HG02678 (cell line): Measurements from ENCODE around the gene TNFAIP1.
A peak's percentile ranks its signal among the peaks of the same experiment; 100 is the strongest.

Source experiments
- ATAC-seq: cut with Tn5 transposase; IDR thresholded peaks from one replicate; pipeline ENCODE4 v1.9.1; 2021; ENCODE audit warnings: mild to moderate bottlenecking, moderate library complexity; ENCODE audit not compliant: unreplicated experiment

TNFAIP1 gene

GRCh38 chr17:28345419-28346198 is 10.0 kb downstream of the TNFAIP1 start:
- no peak for ATAC-seq

GRCh38 chr17:28346199-28346580 is 10.6 kb downstream of the TNFAIP1 start:
- ATAC-seq: no peak

- ATAC-seq: no peak
Observed at GRCh38 chr17:28346746-28347246, 11.2 kb downstream of the TNFAIP1 start.

GRCh38 chr17:28347261-28347891 is 11.8 kb downstream of the TNFAIP1 start:
- no peak for ATAC-seq

- ATAC-seq: no peak
Observed at GRCh38 chr17:28348979-28349378, 13.4 kb downstream of the TNFAIP1 start.

GRCh38 chr17:28350271-28350670 is 14.7 kb downstream of the TNFAIP1 start:
- ATAC-seq: no peak

- peak; percentile 96 for ATAC-seq
Observed at GRCh38 chr17:28357061-28357900, 21.7 kb downstream of the TNFAIP1 start, which contains the start of gene POLDIP2. Gene POLDIP2 (minus strand): TSS chr17:28357527. CDS start chr17:28357448, 79 bp downstream.

GRCh38 chr17:28357901-28358197 is 22.3 kb downstream of the TNFAIP1 start:
- ATAC-seq: no peak

- ATAC-seq: no peak
Observed at GRCh38 chr17:28363186-28363585, 27.6 kb downstream of the TNFAIP1 start.

- no peak for ATAC-seq
Observed at GRCh38 chr17:28363776-28364650, 28.5 kb downstream of the TNFAIP1 start.

- no peak for ATAC-seq
Observed at GRCh38 chr17:28364665-28365363, 29.3 kb downstream of the TNFAIP1 start, which contains the start of gene SEBOX. Gene SEBOX (minus strand): TSS chr17:28365199. CDS start chr17:28365151, 48 bp downstream.

- no peak for ATAC-seq
Observed at GRCh38 chr17:28365487-28365886, 29.9 kb downstream of the TNFAIP1 start.

- ATAC-seq: no peak
Observed at GRCh38 chr17:28366605-28367004, 31.0 kb downstream of the TNFAIP1 start.

GRCh38 chr17:28367641-28368305 is 32.2 kb downstream of the TNFAIP1 start:
- ATAC-seq: no peak

- ATAC-seq: no peak
Observed at GRCh38 chr17:28368306-28368831, 32.8 kb downstream of the TNFAIP1 start.

- ATAC-seq: no peak
Observed at GRCh38 chr17:28368915-28369683, 33.5 kb downstream of the TNFAIP1 start.

- ATAC-seq: no peak
Observed at GRCh38 chr17:28369684-28370034, 34.1 kb downstream of the TNFAIP1 start.

- no peak for ATAC-seq
Observed at GRCh38 chr17:28370035-28370743, 34.6 kb downstream of the TNFAIP1 start, which contains the start of gene VTN. Gene VTN (minus strand): TSS chr17:28370307. CDS start chr17:28370203, 104 bp downstream.
